SK-N-SH (cell line): Measurements from ENCODE around the gene PREPL. TPM values are rescaled to one million over a fixed set of nuclear protein-coding genes. Genes with fewer than 3 reads are reported as not detected.

Source experiments
- CTCF ChIA-PET: fragments of 300-600, 350-600 bp; formaldehyde crosslinking; extraction: SDS; loops from one replicate; lab custom pipeline; 2021; lab: Yijun Ruan, JAX
- POLR2A ChIA-PET: fragments of 350-600 bp; sonication (Branson Sonifier 250); formaldehyde crosslinking; extraction: SDS; loops from one replicate; lab custom pipeline; 2020; ENCODE audit warnings: antibody characterized with exemption, inconsistent platforms; lab: Yijun Ruan, JAX
- DNase-seq: peaks from one replicate; pipeline ENCODE4 v3.0.0; 2012
- H2AFZ ChIP-seq: fragments of 200-600 bp; sonication (generic); 2 replicates; pipeline ENCODE4 v1.8.1; 2016; ENCODE audit warnings: antibody characterized with exemption, mild to moderate bottlenecking, low read depth
- H3F3A ChIP-seq: fragments of 200-600 bp; sonication (generic); replicated peaks from 2 replicates; pipeline ENCODE3; 2016; ENCODE audit warnings: antibody characterized with exemption, mild to moderate bottlenecking; ENCODE audit not compliant: insufficient read depth
- H3K27ac ChIP-seq, 2 experiments: fragments of 200-500 bp in 1 of 2; fragments of 200-600 bp in 1 of 2; sonication (Bioruptor generic) in 1 of 2; sonication (generic), shearing (Covaris generic) in 1 of 2; 2 replicates each; pipeline versions ENCODE4 v1.5.1 to v1.6.1; 2014 to 2016; ENCODE audit warnings: low read depth in 2 of 2, inconsistent platforms in 1 of 2, low read length in 1 of 2, mild to moderate bottlenecking in 1 of 2, mixed read lengths in 1 of 2
- H3K27me3 ChIP-seq: fragments of 200-600 bp; sonication (generic), shearing (Covaris generic); 2 replicates; pipeline ENCODE4 v1.6.1; 2016; ENCODE audit warnings: mixed run types; ENCODE audit not compliant: insufficient read depth
- H3K36me3 ChIP-seq, 2 experiments: fragments of 200-500 bp in 1 of 2; fragments of 200-600 bp in 1 of 2; sonication (Bioruptor generic) in 1 of 2; sonication (generic) in 1 of 2; replicated peaks in 1 of 2; 2 replicates each; pipeline versions ENCODE3 to v1.5.1; 2014 to 2016; ENCODE audit warnings: low read length in 1 of 2, mild to moderate bottlenecking in 1 of 2; ENCODE audit not compliant: insufficient read depth in 2 of 2, control insufficient read depth in 1 of 2
- H3K4me1 ChIP-seq, 2 experiments: fragments of 200-500 bp in 1 of 2; fragments of 200-600 bp in 1 of 2; sonication (Bioruptor generic) in 1 of 2; sonication (generic), shearing (Covaris generic) in 1 of 2; 2 replicates each; pipeline versions ENCODE4 v1.5.1 to v1.6.1; 2014 to 2016; ENCODE audit warnings: low read depth in 1 of 2, low read length in 1 of 2, mixed run types in 1 of 2; ENCODE audit not compliant: insufficient read depth in 2 of 2, control insufficient read depth in 1 of 2
- H3K4me2 ChIP-seq: fragments of 200-600 bp; sonication (generic), shearing (Covaris generic); 2 replicates; pipeline ENCODE4 v1.6.1; 2017; ENCODE audit warnings: mixed run types
- H3K4me3 ChIP-seq, 2 experiments: fragments of 200-500 bp in 1 of 2; fragments of 200-600 bp in 1 of 2; sonication (Bioruptor generic) in 1 of 2; sonication (generic), shearing (Covaris generic) in 1 of 2; 2 replicates each; pipeline versions ENCODE4 v1.5.1 to v1.8.1; 2014 to 2016; ENCODE audit warnings: low read depth in 2 of 2, inconsistent platforms in 1 of 2, low read length in 1 of 2, mild to moderate bottlenecking in 1 of 2, mixed read lengths in 1 of 2, moderate library complexity in 1 of 2
- H3K79me2 ChIP-seq: fragments of 200-600 bp; sonication (generic); 2 replicates; pipeline ENCODE4 v1.8.1; 2017; ENCODE audit warnings: mild to moderate bottlenecking; ENCODE audit not compliant: insufficient read depth
- H3K9ac ChIP-seq: fragments of 200-600 bp; sonication (generic); 2 replicates; pipeline ENCODE4 v1.6.1; 2017; ENCODE audit warnings: mixed run types
- H3K9me2 ChIP-seq: fragments of 200-600 bp; sonication (generic); 2 replicates; pipeline ENCODE4 v1.6.1; 2017; ENCODE audit warnings: mixed run types
- H3K9me3 ChIP-seq: fragments of 200-600 bp; sonication (generic); 2 replicates; pipeline ENCODE4 v1.6.1; 2017; ENCODE audit warnings: mixed run types, mild to moderate bottlenecking, moderate library complexity
- H4K20me1 ChIP-seq: fragments of 200-600 bp; sonication (generic); 2 replicates; pipeline ENCODE4 v1.6.1; 2017; ENCODE audit warnings: mild to moderate bottlenecking, mixed run types; ENCODE audit not compliant: insufficient read depth
- CTCF ChIP-seq: fragments of 200-600 bp; sonication (generic); IDR thresholded peaks from 2 replicates; pipeline ENCODE4 v1.6.1; 2017; ENCODE audit warnings: antibody characterized with exemption, mild to moderate bottlenecking, moderate library complexity
- ELF1 ChIP-seq: IDR thresholded peaks from 2 replicates; pipeline ENCODE4 v1.4.0; 2012
- EP300 ChIP-seq, 2 experiments: IDR thresholded peaks; 2 replicates each; pipeline versions ENCODE4 v1.4.0 to v1.6.1; 2012; ENCODE audit warnings: borderline replicate concordance in 1 of 2, low read depth in 1 of 2, low read length in 1 of 2
- FOXJ3 ChIP-seq: sonication (generic); formaldehyde crosslinking; IDR thresholded peaks from 2 replicates; pipeline ENCODE4 v1.5.1; 2020; ENCODE audit warnings: mild to moderate bottlenecking, missing genetic modification reagents
- GATA2 ChIP-seq: sonication (generic); formaldehyde crosslinking; IDR thresholded peaks from 2 replicates; pipeline ENCODE4 v1.5.0; 2020; ENCODE audit warnings: mild to moderate bottlenecking, missing genetic modification reagents
- JUND ChIP-seq: IDR thresholded peaks from 2 replicates; pipeline ENCODE4 v1.4.0; 2012
- MXI1 ChIP-seq: IDR thresholded peaks from 2 replicates; pipeline ENCODE4 v1.6.1; 2012; ENCODE audit warnings: mild to moderate bottlenecking, low read depth, low read length, improper control_type of control experiment
- NFIC ChIP-seq: IDR thresholded peaks from 2 replicates; pipeline ENCODE4 v1.4.0; 2012; ENCODE audit warnings: borderline replicate concordance
- PBX3 ChIP-seq: IDR thresholded peaks from 2 replicates; pipeline ENCODE4; 2012
- REST ChIP-seq: IDR thresholded peaks from 2 replicates; pipeline ENCODE4 v1.6.1; 2012; ENCODE audit warnings: mild to moderate bottlenecking, low read depth, low read length, moderate library complexity
- SIN3A ChIP-seq: IDR thresholded peaks from 2 replicates; pipeline ENCODE4 v1.6.1; 2012; ENCODE audit warnings: low read depth, mild to moderate bottlenecking, low read length, moderate library complexity, borderline replicate concordance
- TCF12 ChIP-seq: IDR thresholded peaks from 2 replicates; pipeline ENCODE4 v1.4.0; 2012
- whole genome bisulfite sequencing: methylation state at CpG from one replicate; pipeline ENCODE4 v1.1.6; 2017; ENCODE audit warnings: low lambda C conversion rate; 5-methylcytosine and 5-hydroxymethylcytosine counted together
- polyA plus RNA-seq, 3 experiments: library from polyadenylated mRNA; depleted of rRNA; stranded (reverse); fragments of >200 nt; gene quantifications; 2 replicates each; pipeline ENCODE4 v1.2.3, GENCODE V29; 2012

PREPL gene
- polyA plus RNA-seq, 1 of the 3 experiments (the other 2 are of a cell fraction): 22.6 TPM

- TF ChIP-seq PBX3 (no peak), JUND (no peak)
- TF ChIP-seq, all 33 proteins: peak for 0
Measured at GRCh38 chr2:44349506-44349905, 11.8 kb downstream of the PREPL start (continued).

GRCh38 chr2:44348400-44348799, 12.9 kb downstream of the PREPL start:
- H3K27me3 ChIP-seq: no peaks in the 10 kb centered on the region
- POLR2A ChIA-PET: no interaction called here
- peak overlapping the region; percentile 53 for H3K4me2 ChIP-seq
- no peaks in the 10 kb centered on the region for H3K9me3 ChIP-seq
- peaks cover 8% of the 10 kb centered on the region; the same call in 1 of the 2 replicates for H4K20me1 ChIP-seq
- no peak for TF ChIP-seq SIN3A
- TF ChIP-seq ELF1: no peak
- no peak for TF ChIP-seq EP300 (IDR thresholded peaks at IDR 0.05; ENCODE audit: borderline replicate concordance in 1 of 2, low read depth in 1 of 2, low read length in 1 of 2)
- TF ChIP-seq TCF12: peak; percentile 15; the same call in 1 of the 2 replicates
- peaks cover 10% of the 10 kb centered on the region; the same call in 1 of the 2 replicates for H3K79me2 ChIP-seq
- peaks cover 17% of the 10 kb centered on the region for H3F3A ChIP-seq
- H3K4me3 ChIP-seq: no peak overlapping the region
- H3K9ac ChIP-seq: no peak overlapping the region
- peak overlapping the region in 1 of 2 experiments; percentile 52; a peak in 2 of 4 replicates for H3K27ac ChIP-seq
- no peak overlapping the region for H2AFZ ChIP-seq
- DNase-seq: no peak
- H3K9me2 ChIP-seq: no peaks in the 10 kb centered on the region
- peaks cover 23 to 35% of the 10 kb centered on the region in 2 experiments for H3K36me3 ChIP-seq
- WGBS: 65% methylated on average over 2 of the region's 2 CpGs
- peaks cover 0 to 18% of the 10 kb centered on the region in 2 experiments; a peak in 2 of 4 replicates for H3K4me1 ChIP-seq
- CTCF ChIA-PET: interaction anchor here (0.7 to 1.9 kb wide), 11 partner anchors 9 to 1146 kb away, joined by 3 to 7 read pairs (median 3); no protein-coding TSS in a partner anchor

- peaks cover 0 to 18% of the 10 kb centered on the region in 2 experiments; a peak in 2 of 4 replicates for H3K4me1 ChIP-seq
- H3K4me2 ChIP-seq: no peak overlapping the region
- H3K9ac ChIP-seq: no peak overlapping the region
- H2AFZ ChIP-seq: no peak overlapping the region
- peaks cover 8% of the 10 kb centered on the region; the same call in 1 of the 2 replicates for H4K20me1 ChIP-seq
- peaks cover 32 to 41% of the 10 kb centered on the region in 2 experiments for H3K36me3 ChIP-seq
- no peak for TF ChIP-seq TCF12
- no peaks in the 10 kb centered on the region for H3K27me3 ChIP-seq
- no peak overlapping the region for H3K4me3 ChIP-seq
- H3K9me3 ChIP-seq: no peaks in the 10 kb centered on the region
- no peaks in the 10 kb centered on the region for H3K9me2 ChIP-seq
- WGBS: 61% methylated on average over 2 of the region's 2 CpGs
- H3K27ac ChIP-seq: no peak overlapping the region
- CTCF ChIA-PET: interaction anchor here (0.9 to 1.9 kb wide), 7 partner anchors 8 to 303 kb away, joined by 3 to 9 read pairs (median 5); no protein-coding TSS in a partner anchor
- peaks cover 7% of the 10 kb centered on the region; the same call in 1 of the 2 replicates for H3K79me2 ChIP-seq
- no peak for DNase-seq
- POLR2A ChIA-PET: no interaction called here
- H3F3A ChIP-seq: peaks cover 17% of the 10 kb centered on the region
Measured at GRCh38 chr2:44347526-44347925, 13.8 kb downstream of the PREPL start.

GRCh38 chr2:44342854-44343253, 18.4 kb downstream of the PREPL start:
- H3K9me2 ChIP-seq: no peaks in the 10 kb centered on the region
- DNase-seq: peak; percentile 16
- H3K36me3 ChIP-seq: peaks cover 75 to 81% of the 10 kb centered on the region in 2 experiments
- POLR2A ChIA-PET: no interaction called here
- no peaks in the 10 kb centered on the region for H3K27me3 ChIP-seq
- no peak overlapping the region for H3K4me3 ChIP-seq
- no peak overlapping the region for H2AFZ ChIP-seq
- peaks cover under 1% of the 10 kb centered on the region; the same call in 1 of the 2 replicates for H4K20me1 ChIP-seq
- CTCF ChIA-PET: interaction anchor here (0.6 to 2.6 kb wide), 21 partner anchors 8 to 613 kb away, joined by 3 to 22 read pairs (median 4); partner anchors contain the start of genes CAMKMT and PREPL
- H3K4me2 ChIP-seq: no peak overlapping the region
- H3K9ac ChIP-seq: no peak overlapping the region
- no peak overlapping the region for H3K27ac ChIP-seq
- no peaks in the 10 kb centered on the region for H3K9me3 ChIP-seq
- H3K79me2 ChIP-seq: no peaks in the 10 kb centered on the region
- peaks cover under 1% of the 10 kb centered on the region for H3F3A ChIP-seq
- 96% methylated on average over 1 of the region's 1 CpG for WGBS
- peaks cover 0 to under 1% of the 10 kb centered on the region in 2 experiments; a peak in 2 of 4 replicates for H3K4me1 ChIP-seq
- TF ChIP-seq CTCF (peak; percentile 51), REST (no peak), GATA2 (CRISPR knock-in tag) (no peak), MXI1 (no peak), NFIC (no peak), FOXJ3 (no peak)
